ENCODE measurements around the gene SPPL2B.

SPPL2B gene

GRCh38 chr19:2381148-2381820 is 52.8 kb downstream of the SPPL2B start:
- TF ChIP-seq REST (IDR thresholded peaks at IDR 0.05; ENCODE audit: low read depth) (no peak), USF1 (IDR thresholded peaks at IDR 0.05) (no peak), FOXM1 (IDR thresholded peaks at IDR 0.05; ENCODE audit: borderline replicate concordance, low read depth) (no peak), EGR1 (IDR thresholded peaks at IDR 0.05) (no peak)

- TF ChIP-seq MAX (IDR thresholded peaks at IDR 0.05) (no peak), EGR1 (IDR thresholded peaks at IDR 0.05) (no peak), RAD21 (IDR thresholded peaks at IDR 0.05; ENCODE audit: low read depth) (no peak), TCF12 (IDR thresholded peaks at IDR 0.05; ENCODE audit: low read depth) (no peak), YY1 (IDR thresholded peaks at IDR 0.05; ENCODE audit: low read depth) (no peak)
These were observed 54.2 kb downstream of the SPPL2B start for GRCh38 chr19:2382530-2383222.

GRCh38 chr19:2385053-2385721 is 56.7 kb downstream of the SPPL2B start:
- TF ChIP-seq TAF1 (IDR thresholded peaks at IDR 0.05; ENCODE audit: low read depth) (no peak), CEBPB (IDR thresholded peaks at IDR 0.05) (no peak), MAX (IDR thresholded peaks at IDR 0.05) (peak; percentile 95), ZBTB7A (IDR thresholded peaks at IDR 0.05; ENCODE audit: low read depth) (no peak), USF1 (IDR thresholded peaks at IDR 0.05) (no peak), NFIC (IDR thresholded peaks at IDR 0.05) (no peak; the same call in 1 of the 2 replicates), RAD21 (IDR thresholded peaks at IDR 0.05; ENCODE audit: low read depth) (no peak; the same call in 1 of the 2 replicates), REST (IDR thresholded peaks at IDR 0.05; ENCODE audit: low read depth) (no peak), EGR1 (IDR thresholded peaks at IDR 0.05) (no peak), YY1 (IDR thresholded peaks at IDR 0.05; ENCODE audit: low read depth) (peak; percentile 75), FOXM1 (IDR thresholded peaks at IDR 0.05; ENCODE audit: borderline replicate concordance, low read depth) (no peak), EP300 (IDR thresholded peaks at IDR 0.05; ENCODE audit: borderline replicate concordance) (no peak), CREB1 (IDR thresholded peaks at IDR 0.05; ENCODE audit: low read depth) (no peak), TCF12 (IDR thresholded peaks at IDR 0.05; ENCODE audit: low read depth) (no peak), TEAD4 (IDR thresholded peaks at IDR 0.05) (peak; percentile 40; the same call in 1 of the 2 replicates)

GRCh38 chr19:2387367-2388288 is 59.1 kb downstream of the SPPL2B start:
- TF ChIP-seq MAX (IDR thresholded peaks at IDR 0.05) (no peak), CEBPB (IDR thresholded peaks at IDR 0.05) (no peak), EGR1 (IDR thresholded peaks at IDR 0.05) (no peak), EP300 (IDR thresholded peaks at IDR 0.05; ENCODE audit: borderline replicate concordance) (no peak), TAF1 (IDR thresholded peaks at IDR 0.05; ENCODE audit: low read depth) (no peak), CREB1 (IDR thresholded peaks at IDR 0.05; ENCODE audit: low read depth) (no peak), TEAD4 (IDR thresholded peaks at IDR 0.05) (no peak), RAD21 (IDR thresholded peaks at IDR 0.05; ENCODE audit: low read depth) (no peak), USF1 (IDR thresholded peaks at IDR 0.05) (no peak), FOXM1 (IDR thresholded peaks at IDR 0.05; ENCODE audit: borderline replicate concordance, low read depth) (no peak)
